SK-N-SH treated with all-trans-retinoic acid at 6 μM for 48 hours (cell line): Measurements from ENCODE around the gene PTBP1.
A peak's percentile ranks its signal among the peaks of the same experiment; 100 is the strongest.

ENCODE experiments used
- ATAC-seq: fragments of 200-7000 bp; cut with Tn5 transposase; 3 replicates; pipeline ENCODE4 v1.9.1; 2020; ENCODE audit warnings: mild to moderate bottlenecking, moderate library complexity
- ARNTL ChIP-seq: fragments of 450-650 bp; formaldehyde crosslinking; IDR thresholded peaks from 2 replicates; pipeline ENCODE4 v1.5.0; 2020; ENCODE audit warnings: low read depth, mild to moderate bottlenecking, moderate library complexity, borderline replicate concordance
- CREB5 ChIP-seq: fragments of 250-450 bp; sonication (Bioruptor Pico); IDR thresholded peaks from 2 replicates; pipeline ENCODE4 v1.5.1; 2020; ENCODE audit warnings: low read depth, mild to moderate bottlenecking, moderate library complexity
- ESRRG ChIP-seq: fragments of 250-450 bp; sonication (Bioruptor Pico); IDR thresholded peaks from 2 replicates; pipeline ENCODE4 v1.6.1; 2021; ENCODE audit warnings: mild to moderate bottlenecking
- GLIS3 ChIP-seq: fragments of 250-450 bp; sonication (Bioruptor Pico); IDR thresholded peaks from 2 replicates; pipeline ENCODE4 v1.5.0; 2020; ENCODE audit warnings: mild to moderate bottlenecking, moderate library complexity
- ISL1 ChIP-seq: fragments of 250-450 bp; sonication (Bioruptor Pico); IDR thresholded peaks from 2 replicates; pipeline ENCODE4 v2.1.2; 2022; ENCODE audit warnings: mild to moderate bottlenecking, moderate library complexity
- OSR1 ChIP-seq: fragments of 250-450 bp; sonication (Bioruptor Pico); IDR thresholded peaks from 2 replicates; pipeline ENCODE4 v1.8.0; 2022; ENCODE audit warnings: moderate library complexity, mild to moderate bottlenecking, inconsistent platforms
- PATZ1 ChIP-seq: fragments of 250-450 bp; sonication (Bioruptor Pico); IDR thresholded peaks from 2 replicates; pipeline ENCODE4 v1.8.0; 2020; ENCODE audit warnings: mild to moderate bottlenecking, moderate library complexity, borderline replicate concordance
- POU6F1 ChIP-seq: fragments of 250-450 bp; sonication (Bioruptor Pico); IDR thresholded peaks from 2 replicates; pipeline ENCODE4 v1.8.0; 2021; ENCODE audit warnings: low read depth, mild to moderate bottlenecking, moderate library complexity, borderline replicate concordance
- PPARA ChIP-seq: fragments of 250-450 bp; sonication (Bioruptor Pico); IDR thresholded peaks from 2 replicates; pipeline ENCODE4 v1.5.0; 2020; ENCODE audit warnings: mild to moderate bottlenecking, borderline replicate concordance
- RARB ChIP-seq: fragments of 250-450 bp; sonication (Bioruptor Pico); IDR thresholded peaks from 2 replicates; pipeline ENCODE4 v1.8.0; 2021; ENCODE audit warnings: mild to moderate bottlenecking, moderate library complexity
- SNAI2 ChIP-seq: fragments of 250-450 bp; sonication (Bioruptor Pico); IDR thresholded peaks from 2 replicates; pipeline ENCODE4 v1.5.0; 2020; ENCODE audit warnings: mild to moderate bottlenecking, moderate library complexity
- TCF4 ChIP-seq: fragments of 250-450 bp; sonication (Bioruptor Pico); IDR thresholded peaks from 2 replicates; pipeline ENCODE4 v1.8.0; 2021; ENCODE audit warnings: mild to moderate bottlenecking, moderate library complexity, borderline replicate concordance
- TOX ChIP-seq: fragments of 250-450 bp; sonication (Bioruptor Pico); IDR thresholded peaks from 2 replicates; pipeline ENCODE4 v1.8.0; 2021; ENCODE audit warnings: mild to moderate bottlenecking, moderate library complexity, borderline replicate concordance
- TSHZ2 ChIP-seq: fragments of 250-450 bp; sonication (Bioruptor Pico); IDR thresholded peaks from 2 replicates; pipeline ENCODE4 v1.5.0; 2020; ENCODE audit warnings: mild to moderate bottlenecking, moderate library complexity
- ZC3H10 ChIP-seq: fragments of 250-450 bp; sonication (Bioruptor Pico); IDR thresholded peaks from 2 replicates; pipeline ENCODE4 v1.5.1; 2021; ENCODE audit warnings: mild to moderate bottlenecking, moderate library complexity
- ZFP3 ChIP-seq: fragments of 250-450 bp; sonication (Bioruptor Pico); IDR thresholded peaks from 2 replicates; pipeline ENCODE4 v1.5.0; 2020; ENCODE audit warnings: mild to moderate bottlenecking, moderate library complexity
- ZFP30 ChIP-seq: fragments of 450-650 bp; formaldehyde crosslinking; IDR thresholded peaks from 2 replicates; pipeline ENCODE4 v1.5.0; 2022; ENCODE audit warnings: mild to moderate bottlenecking, moderate library complexity

PTBP1 gene

GRCh38 chr19:778910-779653, 18.2 kb upstream of the PTBP1 start:
- TF ChIP-seq TSHZ2 (CRISPR knock-in tag) (no peak), ISL1 (CRISPR knock-in tag) (no peak), GLIS3 (no peak), TOX (CRISPR knock-in tag) (no peak), POU6F1 (CRISPR knock-in tag) (no peak), ZFP30 (CRISPR knock-in tag) (no peak), ARNTL (CRISPR knock-in tag) (no peak)
- TF ChIP-seq, all 23 proteins: peak for 0
- peak; percentile 49; the same call in 2 of the 3 replicates for ATAC-seq

GRCh38 chr19:780935-781334, 16.3 kb upstream of the PTBP1 start:
- TF ChIP-seq RARB: no peak
- no peak for TF ChIP-seq TSHZ2 (CRISPR knock-in tag)
- TF ChIP-seq ZFP3: no peak
- no peak for TF ChIP-seq OSR1 (CRISPR knock-in tag)
- TF ChIP-seq ISL1 (CRISPR knock-in tag): no peak
- TF ChIP-seq TOX (CRISPR knock-in tag): no peak
- no peak for TF ChIP-seq SNAI2 (CRISPR knock-in tag)
- TF ChIP-seq, all 23 proteins: peak for 0
- ATAC-seq: no peak

GRCh38 chr19:781800-782184, 15.5 kb upstream of the PTBP1 start:
- no peak for ATAC-seq
- TF ChIP-seq TSHZ2 (CRISPR knock-in tag) (no peak), SNAI2 (CRISPR knock-in tag) (no peak), PPARA (CRISPR knock-in tag) (no peak), ZFP3 (no peak), GLIS3 (no peak), TCF4 (CRISPR knock-in tag) (no peak), ESRRG (CRISPR knock-in tag) (no peak), OSR1 (CRISPR knock-in tag) (no peak), CREB5 (CRISPR knock-in tag) (no peak), PATZ1 (CRISPR knock-in tag) (no peak), POU6F1 (CRISPR knock-in tag) (no peak), ARNTL (CRISPR knock-in tag) (no peak), RARB (no peak), ISL1 (CRISPR knock-in tag) (no peak), ZC3H10 (CRISPR knock-in tag) (no peak)
